NCI-H1930 (cell line): ENCODE measurements around the gene WDR44.
"Not testable (repeated sequence)": the region's sequence is repeated elsewhere in the genome, so short reads cannot be mapped to it uniquely, and the experiment has no call there.

Experiments used
- DNase-seq, 2 experiments: peaks; one replicate each; lab custom pipeline; 2025; lab: John Stamatoyannopoulos, UW

WDR44 gene

DNA sequence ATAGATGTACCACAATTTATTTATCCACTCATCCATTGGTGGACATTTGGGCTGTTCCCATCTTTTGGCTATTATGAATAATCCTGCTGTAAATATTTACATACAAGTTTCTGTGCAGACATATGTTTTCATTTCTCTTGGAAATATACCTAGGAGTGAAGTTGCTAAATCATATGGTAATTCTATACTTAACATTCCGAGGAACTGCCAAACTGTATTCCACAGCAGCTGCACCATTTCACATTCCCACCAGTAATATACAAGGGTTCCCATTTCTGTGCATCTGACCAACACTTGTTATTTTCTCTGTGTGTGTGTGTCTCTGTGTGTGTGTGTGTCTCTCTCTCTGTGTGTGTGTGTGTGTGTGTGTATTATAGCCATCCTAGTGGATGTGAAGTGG, 134.3 kb downstream of the WDR44 start:
- no peak for DNase-seq

DNA sequence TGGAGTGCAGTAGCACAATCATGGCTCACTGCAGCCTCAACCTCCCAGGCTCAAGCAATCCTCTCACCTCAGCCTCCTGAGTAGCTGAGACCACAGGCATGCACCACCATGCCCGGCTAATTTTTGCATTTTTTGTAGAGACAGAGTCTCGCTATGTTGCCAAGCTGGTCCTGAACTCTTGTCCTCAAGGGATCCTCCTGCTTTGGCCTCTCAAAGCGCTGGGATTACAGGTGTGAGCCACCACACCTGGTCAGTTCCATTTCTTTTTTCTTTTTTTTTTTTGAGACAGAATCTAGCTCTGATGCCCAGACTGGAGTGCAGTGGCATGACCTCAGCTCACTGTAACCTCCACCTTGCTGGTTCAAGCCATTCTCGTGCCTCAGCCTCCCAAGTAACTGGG, 136.5 kb downstream of the WDR44 start:
- not testable (repeated sequence) for DNase-seq

DNA sequence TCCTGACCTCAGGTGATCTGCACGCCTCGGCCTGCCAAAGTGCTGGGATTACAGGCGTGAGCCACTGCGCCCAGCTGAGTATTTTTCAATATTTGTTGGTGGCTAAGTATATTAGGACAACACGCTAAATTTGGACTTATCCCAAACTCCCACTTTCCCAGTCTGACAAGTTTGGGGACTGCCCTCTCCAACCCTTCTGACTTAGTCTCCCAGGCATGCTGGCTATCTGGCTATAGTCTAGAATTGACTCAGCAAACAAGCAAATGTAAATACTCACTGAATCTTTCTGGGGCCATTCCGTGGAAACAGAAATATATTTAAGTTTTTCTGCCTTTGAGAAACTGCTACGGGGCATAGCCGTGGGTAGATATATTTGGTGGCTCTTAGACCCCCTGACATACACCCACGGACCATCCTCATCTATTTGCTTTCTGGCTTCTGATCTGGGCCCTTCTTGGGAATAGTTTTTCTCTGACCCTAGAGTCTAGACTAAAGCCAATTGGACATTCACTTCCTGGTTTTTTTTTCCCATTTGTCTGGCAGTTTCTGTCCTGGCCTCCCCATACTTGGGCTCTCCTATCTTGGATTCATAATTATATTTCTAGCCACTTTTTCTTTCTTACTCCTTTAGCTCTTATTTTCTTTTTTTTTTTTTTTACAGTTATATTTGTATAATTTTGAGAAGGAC, 138.5 kb downstream of the WDR44 start:
- DNase-seq: no peak

DNA sequence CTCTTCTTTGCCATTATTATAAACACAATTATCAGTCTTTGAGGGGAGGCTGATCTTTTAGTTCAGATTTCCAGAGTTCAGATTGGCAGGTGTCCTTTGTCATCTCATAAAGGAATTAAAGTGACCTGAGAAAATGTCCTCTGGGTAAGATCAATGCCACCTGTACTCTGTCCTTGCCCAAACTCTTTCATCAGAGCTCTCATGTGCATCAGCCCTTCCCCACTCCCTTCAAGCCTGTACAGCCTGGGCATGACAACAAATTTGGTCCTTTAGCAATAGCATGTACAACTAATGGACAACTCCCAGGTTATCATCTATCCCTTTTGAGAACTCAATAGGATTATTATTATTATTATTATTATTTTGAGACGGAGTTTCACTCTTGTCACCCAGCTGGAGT, 140.8 kb downstream of the WDR44 start:
- not testable (repeated sequence) for DNase-seq

DNA sequence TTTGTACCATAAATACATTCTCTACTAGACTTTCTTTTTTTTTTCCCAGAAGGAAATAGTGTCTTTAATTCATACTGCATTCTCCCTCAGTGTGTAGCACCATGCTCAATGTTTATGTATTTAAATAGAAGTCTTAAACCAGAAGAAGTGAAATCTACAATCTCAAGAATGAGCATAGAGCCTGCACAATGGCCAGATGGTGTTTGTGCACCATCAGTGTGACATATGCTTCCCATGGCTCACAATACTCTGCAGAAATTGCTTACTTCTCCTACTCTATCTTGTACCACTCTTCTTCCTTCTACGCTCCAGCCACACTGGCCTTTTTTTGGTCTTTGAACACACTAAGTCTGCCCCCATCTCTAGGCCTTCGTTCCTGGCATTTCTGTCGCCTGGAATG, 147.1 kb downstream of the WDR44 start:
- no peak for DNase-seq

DNA sequence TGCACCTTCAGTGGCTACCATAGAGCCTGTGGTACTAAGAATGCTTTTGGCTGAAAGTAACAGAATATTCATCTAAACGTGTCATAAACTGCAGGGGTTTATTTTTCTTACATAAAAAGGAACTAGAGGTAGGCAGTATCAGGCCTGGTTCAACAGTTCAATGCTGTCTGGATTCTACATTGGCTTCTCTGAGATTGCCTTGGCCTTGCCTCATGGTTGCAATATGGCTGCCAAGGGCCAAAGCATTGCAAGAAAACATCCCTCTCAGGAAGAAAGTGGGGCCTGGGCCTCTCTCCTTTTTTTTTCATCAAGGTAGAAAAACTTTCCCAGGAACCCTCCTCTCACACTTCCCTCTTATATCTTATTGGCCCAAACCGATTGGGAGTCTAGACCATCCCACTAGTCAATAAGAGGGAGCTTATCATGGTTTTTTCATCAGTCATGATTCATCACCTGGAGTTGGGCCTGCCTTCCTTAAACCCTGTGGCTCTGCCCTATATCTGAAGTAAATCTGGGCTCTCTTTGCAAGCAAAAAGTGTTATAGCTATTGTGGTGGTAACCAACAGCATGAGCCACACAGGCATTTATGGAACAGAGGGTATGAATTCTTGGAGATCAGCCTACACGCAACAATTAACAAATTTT, 147.9 kb downstream of the WDR44 start:
- no peak for DNase-seq

DNA sequence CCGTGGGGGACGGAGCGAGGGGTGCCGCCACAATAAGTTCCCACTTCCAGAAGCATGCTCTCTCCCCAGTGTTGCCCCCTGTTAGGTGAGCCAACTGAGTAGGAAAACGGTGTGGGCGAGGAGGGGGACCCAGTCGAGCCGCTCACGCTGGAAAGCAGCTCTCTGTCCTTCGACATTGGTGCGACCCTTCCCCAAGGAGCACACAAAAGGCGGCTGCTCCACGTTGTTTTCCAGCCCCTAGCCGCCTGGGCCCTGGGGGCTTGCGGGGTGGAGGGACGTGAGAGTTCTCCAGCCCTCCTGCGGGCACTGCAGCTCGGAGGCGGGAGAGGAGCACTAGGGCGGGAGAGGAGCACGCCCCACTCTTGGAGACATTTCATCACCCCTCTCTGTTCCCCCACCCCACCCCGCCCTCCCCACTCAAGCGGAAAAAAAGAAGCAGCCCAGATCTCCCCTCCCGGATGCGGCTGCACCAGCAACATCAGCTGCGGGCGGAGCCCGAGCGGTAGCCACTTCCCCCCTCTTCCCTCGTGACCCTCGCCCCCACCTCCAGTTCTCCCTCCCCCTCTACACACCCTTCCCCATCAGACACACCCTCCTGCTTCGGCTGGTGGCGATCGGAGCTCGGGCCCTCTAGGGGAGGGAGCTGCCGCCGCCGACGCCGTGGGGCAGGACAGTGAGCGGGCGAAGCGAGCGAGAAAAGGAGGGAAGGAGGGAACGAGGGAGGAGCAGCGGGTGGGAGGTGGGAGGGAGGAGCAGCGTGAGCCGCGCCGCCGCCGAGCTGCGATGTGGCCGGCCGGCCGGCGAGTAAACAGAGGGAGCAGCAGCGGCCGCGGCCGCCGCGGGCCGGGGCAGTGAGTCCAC, 149.4 kb downstream of the WDR44 start, which contains the start of gene DOCK11:
TSS of gene DOCK11 (plus strand) at position 755 of the 861 bp plus-strand sequence. CDS start 157 bp downstream, outside the sequence.
- peak; percentile 63 to 76 for DNase-seq

DNA sequence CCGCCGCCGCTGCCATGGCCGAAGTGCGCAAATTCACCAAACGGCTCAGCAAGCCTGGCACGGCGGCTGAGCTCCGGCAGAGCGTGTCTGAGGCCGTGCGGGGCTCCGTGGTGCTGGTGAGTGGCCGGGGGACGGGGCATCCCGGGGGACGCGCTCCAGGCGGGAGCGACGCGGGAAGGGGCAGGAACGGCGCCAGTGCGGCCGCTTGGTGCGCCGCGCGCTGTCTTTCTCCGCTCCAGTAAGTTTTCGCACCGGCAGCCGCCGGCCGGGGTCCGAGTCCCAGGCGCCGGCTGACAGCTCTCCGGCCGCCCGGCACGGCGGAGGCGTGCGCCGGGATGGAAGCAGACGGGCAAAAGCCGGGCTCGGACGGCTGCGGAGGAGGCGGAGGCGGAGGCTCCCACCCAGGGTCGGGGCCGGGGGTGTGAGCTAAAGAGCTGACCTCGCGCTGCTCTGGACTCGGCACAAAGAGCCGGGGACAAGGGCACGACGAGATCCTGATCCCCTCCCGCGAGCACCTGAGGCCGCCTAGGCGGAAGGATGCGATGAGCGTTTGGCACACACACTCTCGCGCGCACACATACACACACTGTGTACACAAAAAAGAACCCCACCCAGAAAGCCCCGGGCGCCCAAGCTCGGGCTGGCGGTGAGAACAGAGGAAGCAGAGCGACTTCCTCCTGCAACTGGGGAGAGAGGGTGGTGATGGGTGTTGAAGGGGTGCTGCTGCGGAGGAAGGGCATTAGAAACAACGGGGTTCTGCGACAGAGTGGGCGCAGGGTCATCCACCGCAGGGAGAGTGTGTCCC, 150.3 kb downstream of the WDR44 start:
- peak; percentile 7 to 22 for DNase-seq

DNA sequence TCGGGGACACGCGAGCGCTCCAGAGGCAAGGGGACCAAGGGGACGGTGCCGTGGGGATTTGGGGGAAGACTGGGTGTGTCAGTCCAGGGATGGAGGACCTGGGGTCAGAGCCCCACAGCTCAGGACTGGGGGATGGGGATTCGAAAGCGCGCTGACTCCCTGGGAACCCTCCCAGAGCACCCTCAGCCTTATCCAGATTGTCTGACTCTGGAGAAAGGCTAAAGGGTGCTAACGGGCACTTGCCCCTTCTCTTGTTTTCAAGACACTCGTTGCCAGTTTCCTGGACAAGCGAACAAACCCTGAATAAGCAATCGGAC, 150.8 kb downstream of the WDR44 start:
- DNase-seq: no peak

DNA sequence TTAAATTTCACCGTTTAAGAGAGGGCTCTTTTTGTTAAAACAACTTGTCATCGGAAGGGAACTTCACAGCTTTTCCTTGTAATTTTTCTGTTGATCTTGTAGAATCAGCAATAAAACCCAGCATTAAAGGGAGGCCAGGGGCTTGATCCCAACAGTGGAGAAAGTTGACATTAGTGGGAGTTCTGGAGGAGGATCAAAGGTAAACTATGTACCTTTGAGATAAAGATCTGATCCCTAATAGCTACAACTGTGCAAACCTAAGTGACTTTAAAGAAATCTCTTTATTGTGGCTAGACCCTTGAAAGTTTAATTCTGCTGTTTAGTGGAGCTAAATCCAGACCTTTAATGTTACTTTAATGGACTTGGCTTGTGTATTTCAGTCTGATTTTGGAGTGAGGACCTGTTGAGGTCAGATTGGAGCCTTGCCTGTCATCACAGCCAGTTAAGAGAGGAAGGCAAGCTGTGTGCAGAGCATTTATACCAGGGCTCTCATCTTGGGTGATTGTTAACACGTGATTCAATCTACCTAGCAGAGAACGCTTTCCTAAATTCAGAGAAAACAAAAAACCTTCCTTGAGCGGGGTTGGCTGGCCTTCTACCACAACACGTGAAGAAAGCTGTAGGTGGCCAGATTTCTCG, 151.4 kb downstream of the WDR44 start:
- DNase-seq: no peak

DNA sequence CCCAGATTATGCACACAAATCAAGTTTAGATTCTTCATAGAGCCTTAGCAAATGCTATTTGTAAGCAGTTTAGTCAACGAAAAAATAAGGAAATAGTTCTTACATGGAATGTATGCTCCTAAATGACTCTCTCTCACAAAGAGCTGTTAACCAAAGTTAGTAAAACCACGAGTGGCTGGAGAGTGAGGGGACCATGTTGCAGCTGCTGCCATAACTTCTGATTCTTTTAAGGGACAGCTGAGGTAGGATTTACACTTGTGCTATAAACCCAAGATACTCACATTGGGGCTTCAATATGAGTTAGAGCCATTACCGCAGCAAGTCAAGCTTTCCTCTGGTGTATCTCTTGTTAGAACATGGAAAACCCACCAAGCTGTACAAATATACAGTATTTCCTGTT, 152.4 kb downstream of the WDR44 start:
- DNase-seq: no peak

DNA sequence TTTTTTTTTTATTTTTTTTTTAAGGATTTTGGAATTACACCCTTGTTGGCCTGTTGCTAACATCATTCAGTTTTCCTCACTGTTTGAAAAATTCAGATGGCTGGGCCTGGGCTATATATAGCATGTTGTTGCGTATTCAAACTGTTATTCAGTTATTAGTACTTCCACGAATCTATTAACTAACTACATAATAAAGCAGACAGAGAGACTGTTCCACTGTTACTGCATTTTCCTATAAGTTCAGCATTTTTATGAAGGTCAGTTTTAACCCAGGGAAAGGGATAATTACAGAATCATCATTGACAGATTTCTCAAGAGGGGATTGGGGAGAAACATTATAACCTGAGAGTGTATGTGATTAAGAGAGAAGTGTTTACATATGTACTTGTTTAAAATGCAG, 152.8 kb downstream of the WDR44 start:
- DNase-seq: no peak

DNA sequence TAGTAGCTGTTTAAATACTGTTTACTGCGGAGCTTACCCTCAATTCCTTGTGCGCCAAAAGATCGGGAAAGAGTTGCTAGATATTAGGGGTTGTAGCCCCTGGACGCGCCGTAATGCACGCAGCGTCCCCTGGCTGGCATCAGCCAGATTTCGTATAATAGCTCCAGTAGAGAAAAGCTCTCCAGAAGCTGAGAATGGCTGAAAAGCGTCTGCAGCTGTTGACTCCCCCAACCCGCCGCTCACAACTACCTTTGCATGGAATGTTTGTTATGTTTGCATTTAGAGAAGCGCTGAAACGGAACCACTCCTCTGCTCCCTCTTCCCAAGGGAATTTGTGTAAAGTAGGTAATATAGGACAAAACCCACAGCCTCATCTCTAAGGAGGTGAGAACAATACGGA, 153.4 kb downstream of the WDR44 start:
- no peak for DNase-seq
